ENCODE results near the gene MYMK.

The MYMK gene

DNA sequence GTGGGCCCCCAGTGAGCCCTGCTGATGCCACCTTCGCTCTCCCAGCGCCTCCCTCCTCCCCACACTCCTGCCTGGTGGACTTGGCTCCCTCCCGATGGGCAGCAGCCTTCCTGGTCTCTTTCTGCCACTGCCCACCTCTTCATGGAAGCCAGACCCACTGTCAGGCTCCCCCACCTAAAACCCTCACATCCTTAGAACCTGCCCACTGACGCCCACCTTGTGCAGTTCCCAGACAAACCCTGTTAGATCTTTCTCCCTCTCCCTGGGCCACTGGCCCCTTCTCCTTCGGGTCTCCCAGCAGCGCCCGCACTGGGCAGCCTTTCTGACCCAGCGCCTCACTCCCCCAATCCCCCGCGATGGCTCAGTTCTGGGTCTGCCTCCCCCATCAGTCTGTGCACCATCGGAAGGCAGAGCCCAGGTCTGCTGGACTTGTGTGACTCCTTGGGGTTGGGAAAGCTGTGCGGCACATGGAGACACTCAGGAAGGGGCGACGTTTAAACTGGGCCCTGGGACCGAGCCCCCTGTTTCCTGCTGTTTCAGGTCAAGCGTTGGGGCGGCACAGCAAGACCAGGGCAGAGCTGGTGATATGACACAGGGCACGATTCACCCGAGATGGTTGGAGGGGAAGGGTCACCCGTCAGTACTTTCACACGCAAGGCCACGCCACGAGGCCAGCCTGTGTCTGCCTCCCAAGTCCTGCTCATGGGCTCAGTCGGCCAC is 17.4 kb downstream of the MYMK start:
- FAIRE-seq, result no peak
- no peak for DNase-seq (ENCODE audit: insufficient read length, low spot score)

DNA sequence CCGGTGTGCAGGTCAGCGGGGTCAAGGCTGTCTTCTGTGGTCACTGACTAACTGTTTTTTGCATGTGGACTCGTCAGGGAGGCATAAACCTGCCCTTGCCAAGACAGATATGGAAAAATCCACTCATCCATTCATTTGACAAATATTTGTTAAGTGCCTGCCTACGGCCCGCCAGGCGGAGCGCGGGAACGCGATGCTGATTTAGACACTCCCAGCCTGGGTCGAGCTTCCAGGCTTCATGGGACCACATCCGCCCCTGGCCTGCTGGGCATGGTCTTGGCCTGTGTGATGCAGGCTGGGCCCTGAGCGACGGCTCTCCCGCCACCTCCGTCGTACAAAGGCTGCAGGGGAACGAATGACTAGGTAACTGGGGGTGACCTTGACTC is 18.1 kb downstream of the MYMK start:
- FAIRE-seq (no peak), DNase-seq (ENCODE audit: insufficient read length, low spot score) (peak; percentile 48)

DNA sequence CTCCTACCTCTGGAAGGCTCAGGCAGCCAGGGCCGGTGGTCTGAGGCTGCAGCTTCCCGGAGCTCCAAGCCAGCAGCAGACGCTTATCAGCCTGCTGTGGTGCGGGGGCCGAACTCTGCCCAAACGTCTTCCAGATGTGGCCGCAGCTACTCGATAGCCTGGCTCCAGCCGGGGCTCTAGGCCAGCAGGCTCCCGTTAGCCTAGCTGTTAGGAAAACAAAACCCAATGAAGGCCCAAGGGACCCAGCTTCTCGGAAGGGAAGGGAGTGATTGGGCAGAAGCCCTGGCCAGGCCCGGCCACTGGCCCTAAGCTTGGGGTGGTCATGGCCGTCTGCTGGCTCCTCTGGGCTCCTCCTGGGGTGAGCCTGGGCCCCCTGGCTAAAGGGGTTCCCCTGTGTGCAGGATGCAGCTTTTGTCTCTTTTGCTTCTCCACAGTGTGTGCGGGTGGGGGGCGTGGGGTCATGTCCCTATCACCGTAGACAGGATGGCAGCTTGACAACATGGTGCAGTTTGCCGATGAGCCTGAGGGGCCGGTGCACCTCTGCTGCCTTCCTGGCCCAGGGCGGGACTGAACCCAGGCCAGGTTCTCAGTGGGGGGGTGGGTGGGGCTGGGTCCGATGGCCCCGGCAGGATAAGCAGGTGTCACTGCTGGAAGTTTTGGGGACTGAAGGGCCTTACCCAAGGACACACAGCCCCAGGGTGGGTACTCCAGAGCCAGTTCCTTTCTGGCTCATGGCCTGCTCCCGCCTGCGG is 18.7 kb downstream of the MYMK start:
- FAIRE-seq (no peak), DNase-seq (ENCODE audit: insufficient read length, low spot score) (no peak)

DNA sequence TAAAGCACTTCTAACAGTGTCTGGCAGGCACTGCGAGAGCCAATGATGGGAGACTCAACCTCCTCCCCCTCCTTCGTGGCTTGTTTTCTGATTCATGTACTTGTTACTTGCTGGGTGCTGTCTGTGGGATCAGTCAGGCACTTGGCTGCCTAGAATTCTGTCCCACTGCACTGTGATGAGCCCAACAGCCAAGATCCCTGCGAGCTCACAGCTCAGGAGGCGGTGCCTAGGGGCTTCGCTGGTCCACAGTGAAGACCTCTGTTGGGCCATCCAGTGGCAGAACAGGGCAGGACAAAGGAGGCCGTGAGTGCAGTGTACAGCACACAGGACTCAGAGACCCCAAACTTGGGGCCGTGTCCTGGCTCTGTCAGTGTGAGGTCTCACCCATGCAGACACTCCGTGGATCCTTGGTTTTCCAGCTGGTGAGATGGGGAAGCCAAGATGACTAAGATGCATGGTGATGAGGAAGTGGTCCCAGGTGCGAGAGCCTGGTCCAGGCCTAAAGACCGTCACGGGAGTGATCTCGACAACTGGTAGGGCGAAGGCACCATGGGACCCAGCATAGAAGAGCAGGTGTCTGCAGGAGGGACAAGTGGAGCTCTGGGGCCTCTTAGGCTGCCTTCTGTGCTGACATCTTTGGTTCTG is 19.5 kb downstream of the MYMK start:
- DNase-seq (ENCODE audit: insufficient read length, low spot score) (no peak), FAIRE-seq (no peak)

DNA sequence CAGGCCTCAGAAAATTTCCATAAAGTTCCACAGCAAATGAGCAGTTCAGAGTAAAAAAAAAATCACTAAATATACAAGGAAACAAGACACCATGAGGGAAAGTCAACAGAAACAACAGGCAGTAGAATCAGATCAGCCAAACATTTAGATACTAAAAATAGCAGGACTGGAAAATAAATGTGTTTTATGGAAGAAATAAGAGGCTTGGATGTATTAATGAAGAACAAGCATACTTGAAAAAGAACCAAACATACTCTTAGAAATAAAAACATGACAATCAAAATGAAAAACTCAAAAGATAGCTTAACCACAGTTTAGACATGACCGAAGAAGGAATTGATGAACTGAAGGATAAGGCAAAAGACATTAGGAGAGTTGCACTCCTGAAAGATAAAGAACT is 22.6 kb downstream of the MYMK start:
- FAIRE-seq (no peak), DNase-seq (ENCODE audit: insufficient read length, low spot score) (no peak)

DNA sequence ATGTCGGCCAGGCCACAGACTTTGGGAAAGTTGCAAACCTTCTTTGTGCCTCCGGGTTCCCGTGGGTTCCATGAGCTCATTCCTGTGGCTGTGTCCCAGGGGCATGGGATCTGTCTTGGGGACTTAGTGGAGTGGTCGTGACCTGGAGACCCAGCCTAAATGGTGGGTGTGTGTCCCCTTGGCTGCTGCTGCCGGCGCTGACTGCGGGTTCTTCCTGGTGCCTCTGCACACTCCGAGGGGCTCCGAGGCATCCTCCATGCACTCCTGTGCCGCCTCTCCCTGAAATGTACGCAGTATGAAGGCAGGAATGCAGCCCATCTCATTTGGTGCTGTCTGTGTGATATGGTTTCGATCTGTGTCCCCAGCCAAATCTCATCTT is 24.9 kb downstream of the MYMK start:
- no peak for FAIRE-seq

DNA sequence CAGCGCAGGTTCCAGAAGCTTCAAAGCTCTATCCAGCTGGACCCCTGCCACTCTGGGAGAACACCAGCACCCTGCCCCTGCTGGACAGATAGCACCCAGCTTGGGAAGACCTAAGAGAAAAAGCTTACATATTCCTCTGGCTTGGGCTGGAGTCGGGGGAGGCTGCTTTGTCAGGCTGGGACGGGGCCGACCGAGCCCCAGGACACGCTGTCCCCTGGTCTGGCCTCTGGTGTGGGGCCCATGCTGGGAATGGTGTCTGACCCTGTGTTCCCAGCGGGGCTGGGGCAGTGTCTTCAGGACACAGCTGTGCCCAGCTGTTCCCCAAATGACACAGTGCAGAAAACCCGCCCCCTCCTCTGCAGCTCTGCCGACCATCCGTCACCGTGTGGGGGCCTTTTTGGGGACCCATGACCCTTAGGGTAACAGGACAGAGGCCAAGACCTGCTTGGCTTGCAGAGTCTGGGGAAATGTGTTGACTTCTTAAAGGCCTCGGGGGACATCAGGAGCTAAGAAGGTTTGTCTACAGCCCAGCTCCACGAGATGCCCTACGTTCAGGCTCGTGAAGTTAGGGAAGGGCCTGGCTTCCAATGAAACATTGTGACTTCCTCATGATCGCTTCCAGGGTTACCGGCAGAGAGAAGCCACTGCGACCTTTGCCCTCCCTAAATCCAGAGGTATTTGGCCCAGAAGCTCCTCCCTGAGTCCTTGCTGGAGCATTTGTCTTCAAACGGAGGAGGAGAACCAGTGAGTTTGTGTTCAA is 25.4 kb downstream of the MYMK start:
- DNase-seq (ENCODE audit: insufficient read length, low spot score) (no peak), FAIRE-seq (no peak)

More for the DNA sequence above, 24.9 kb downstream of the MYMK start:
- DNase-seq (ENCODE audit: insufficient read length, low spot score), result no peak

DNA sequence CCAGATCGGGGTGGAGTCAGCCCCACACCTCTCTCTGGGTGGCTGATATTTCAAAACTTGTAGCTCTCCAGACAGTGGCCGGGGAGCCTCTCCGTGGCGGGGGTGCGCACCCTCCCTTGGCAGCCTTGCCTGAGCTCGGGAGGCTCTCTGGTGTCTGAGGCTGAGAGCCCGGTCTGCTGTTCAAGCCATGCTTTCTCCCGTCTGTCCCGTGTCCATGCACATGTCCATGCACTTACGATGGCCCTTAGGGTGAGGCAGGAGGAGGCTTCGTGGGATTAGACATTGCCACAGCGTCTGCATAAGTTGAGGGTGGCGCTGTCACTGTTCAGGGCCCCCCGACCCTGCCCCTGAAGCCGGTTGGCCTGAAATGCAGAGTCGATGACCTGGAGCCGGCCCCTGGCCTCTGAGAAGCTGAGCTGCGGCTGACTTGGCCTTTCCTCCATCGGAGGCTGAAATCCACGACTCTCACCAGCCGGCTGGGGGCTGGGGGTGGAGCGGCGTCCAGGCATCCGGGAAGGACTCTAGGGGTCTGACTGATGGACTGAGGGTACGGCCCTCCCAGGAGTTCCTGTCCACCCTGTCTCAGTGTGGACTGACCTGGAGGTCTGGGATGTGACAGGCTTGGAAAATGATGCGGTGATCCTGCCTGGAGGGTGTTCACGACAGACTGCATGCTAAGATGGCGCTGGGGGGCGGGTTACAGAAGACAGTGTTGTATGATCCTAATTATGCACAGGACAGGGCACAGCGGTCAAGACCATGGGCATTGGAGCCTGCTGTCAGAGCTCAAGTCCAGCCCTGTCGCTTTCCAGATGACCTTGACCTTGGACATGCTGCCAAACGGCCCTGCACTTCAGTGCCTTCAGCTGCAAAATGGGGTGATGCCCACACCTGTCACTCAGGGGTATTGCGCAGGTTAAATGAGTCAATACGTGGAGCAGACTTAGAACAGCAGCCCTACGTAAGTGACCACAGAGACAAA is 27.6 kb downstream of the MYMK start:
- no peak for FAIRE-seq
- no peak for DNase-seq (ENCODE audit: insufficient read length, low spot score)

DNA sequence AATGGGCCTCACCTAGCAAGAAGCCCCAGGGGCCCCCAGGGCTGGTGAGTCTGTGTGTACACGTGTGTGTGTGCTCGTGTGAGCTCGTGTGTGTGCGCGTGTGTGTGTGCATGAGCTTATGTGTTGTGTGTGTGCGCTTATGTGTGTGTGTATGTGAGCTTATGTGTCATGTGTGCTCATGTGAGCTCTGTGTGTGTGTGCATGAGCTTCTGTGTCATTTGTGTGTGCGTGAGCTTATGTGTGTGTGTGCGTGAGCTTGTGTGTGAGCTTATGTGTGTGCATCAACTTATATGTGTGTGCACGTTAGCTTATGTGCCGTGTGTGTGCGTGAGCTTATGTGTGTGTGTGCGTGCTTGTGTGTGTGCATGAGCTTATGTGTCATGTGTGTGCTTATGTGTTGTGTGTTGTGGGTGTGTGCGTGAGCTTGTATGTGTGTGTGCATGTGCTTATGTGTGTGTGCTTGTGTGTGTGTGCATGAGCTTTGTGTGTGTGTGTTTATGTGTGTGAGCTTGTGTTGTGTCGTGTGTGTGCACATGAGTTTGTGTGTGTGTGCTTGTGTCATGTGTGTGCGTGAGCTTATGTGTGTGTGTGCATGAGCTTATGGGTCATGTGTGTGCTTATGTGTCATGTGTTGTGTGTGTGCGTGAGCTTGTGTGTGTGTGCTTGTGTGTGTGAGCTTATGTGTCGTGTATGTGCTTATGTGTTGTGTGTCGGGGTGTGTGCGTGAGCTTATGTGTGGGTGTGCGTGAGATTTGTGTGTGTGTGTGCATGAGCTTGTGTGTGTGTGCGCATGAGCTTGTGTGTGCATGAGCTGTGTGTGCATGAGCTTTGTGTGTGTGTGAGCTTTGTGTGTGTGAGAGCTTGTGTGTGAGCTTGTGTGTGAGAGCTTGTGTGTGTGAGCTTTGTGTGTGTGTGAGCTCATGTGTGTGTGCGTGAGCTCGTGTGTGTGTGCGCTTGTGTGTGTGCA is 29.1 kb downstream of the MYMK start:
- FAIRE-seq, result peak; percentile 94
- DNase-seq (ENCODE audit: insufficient read length, low spot score), result no peak

DNA sequence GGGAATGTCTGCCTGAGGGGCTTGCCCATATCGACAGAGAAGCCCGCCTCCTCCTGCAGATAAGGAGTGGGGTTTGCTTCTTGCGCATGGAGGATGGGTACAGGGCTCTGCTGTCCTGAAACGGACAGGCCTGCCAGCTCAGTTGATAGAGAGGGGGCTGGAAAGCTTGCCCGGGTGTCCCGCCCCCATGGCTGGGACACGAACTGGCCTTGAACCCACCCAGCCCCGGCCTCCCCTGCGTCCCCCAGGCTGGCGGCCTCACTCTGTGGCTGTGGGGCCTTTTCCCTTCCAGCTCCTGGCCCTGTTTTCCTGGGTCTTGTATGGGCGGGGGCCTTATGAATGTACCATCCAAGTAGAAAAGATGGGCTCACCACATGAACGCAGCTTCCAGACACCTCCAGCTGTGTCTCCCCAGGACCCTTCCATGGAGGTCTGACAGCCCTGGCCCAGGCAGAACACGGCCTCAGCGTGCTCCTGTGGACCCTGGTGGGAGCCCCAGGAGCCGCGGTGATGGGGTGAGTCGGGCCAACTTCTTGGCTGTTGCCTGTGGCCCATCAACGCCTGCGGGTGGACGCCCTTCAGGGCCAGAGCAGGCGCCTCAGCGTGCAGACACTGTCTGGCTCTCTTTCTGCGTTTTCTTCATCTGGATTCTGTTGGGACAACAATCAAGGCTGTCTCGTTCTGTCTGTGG is 30.0 kb downstream of the MYMK start:
- FAIRE-seq, result no peak
- no peak for DNase-seq (ENCODE audit: insufficient read length, low spot score)

DNA sequence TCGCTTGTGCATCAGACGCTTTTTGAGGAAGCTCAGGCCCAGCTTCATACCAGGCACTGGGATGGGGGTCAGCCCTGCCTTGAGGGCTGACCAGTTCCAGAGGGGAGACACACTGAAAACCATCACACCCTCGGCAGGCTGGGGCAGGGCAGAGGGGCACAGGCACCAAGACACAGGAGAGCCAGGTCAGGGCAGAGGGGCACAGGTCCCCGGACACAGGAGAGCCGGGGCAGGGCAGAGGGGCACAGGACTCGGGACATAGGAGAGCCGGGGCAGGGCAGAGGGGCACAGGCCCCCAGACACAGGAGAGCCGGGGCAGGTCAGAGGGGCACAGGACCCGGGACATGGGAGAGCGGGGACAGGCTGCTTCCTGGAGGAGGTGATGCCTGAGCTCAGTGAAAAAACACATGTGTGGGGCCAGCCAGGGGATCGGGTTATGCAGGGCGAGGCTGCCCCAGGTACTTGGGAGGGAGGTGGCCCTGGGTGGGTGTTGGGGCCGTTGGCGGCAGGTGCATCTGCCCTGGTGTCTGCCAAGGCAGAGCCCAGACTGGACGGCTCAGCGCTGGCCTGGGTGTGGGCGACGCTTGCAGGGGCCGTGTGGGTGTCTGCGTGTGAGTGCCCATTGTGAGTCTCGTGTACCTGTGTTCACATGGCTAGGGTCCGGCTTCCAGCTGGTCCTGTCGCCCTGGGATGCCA is 30.8 kb downstream of the MYMK start:
- DNase-seq (ENCODE audit: insufficient read length, low spot score), result no peak
- no peak for FAIRE-seq

DNA sequence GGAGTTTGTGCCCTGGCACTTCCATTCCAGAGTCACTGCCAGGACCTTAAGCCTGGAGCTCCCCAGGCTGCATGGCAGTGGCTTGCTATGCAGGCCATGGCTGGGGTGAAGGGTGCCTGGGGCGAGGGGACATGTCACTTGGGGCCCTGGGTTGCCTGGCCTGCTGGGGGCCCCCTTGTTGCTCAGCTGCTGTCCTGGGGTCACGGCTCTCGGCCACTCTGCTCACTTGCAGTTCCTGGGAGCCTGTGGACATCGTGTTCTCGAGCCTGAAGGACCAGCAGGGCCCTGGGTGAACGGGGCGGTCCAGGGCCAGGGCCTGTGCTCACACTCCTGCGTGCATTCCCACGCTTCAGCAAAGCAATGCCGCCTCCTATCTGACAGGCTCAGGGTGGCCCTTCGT is 31.3 kb downstream of the MYMK start:
- DNase-seq (ENCODE audit: insufficient read length, low spot score) (no peak), FAIRE-seq (no peak)

DNA sequence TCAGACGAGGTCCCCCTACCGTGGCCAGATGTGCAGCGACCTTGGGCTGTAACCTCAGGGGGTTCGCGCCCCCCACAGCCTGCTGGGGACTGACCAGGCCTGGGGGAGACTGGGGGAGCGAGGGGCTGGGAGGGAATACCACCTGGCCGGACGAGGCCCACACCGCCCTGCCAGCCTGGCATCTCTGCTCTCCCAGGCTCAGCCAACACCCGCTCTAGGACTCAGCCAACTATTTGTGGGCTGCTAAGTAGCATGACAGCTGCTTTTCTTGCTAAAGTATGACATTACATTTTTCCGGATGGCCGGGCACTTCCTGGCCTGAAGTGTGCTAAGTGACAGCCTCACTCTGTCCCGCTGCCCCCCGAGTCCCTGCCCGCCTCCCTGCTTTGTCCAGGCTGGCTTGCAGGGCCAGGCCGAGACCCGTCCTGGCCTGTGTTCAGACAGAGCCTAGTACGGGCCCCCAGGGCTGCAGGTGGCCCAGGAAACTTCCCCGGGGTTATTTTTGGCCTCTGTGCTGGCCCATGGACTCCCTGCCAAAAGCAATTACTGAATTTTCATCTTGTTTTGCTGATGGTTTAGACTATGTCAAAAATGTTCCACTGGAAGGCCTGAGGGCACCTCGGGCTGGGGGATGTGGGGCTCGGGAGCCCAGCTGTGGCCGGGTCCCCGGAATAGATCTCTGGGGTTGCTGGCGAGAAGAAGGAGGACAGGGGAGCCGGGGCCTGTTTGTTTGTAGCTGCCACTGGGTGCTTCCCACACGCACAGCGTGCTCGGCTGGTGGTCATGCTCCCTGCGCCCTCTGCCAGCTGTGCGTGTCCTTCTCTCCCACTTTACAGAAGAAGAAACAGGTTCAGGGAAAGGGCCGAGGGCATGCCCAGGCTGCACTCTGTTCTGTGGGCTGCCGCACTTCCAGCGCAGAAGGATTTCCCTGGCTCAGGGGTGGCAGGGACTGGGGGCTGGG is 32.4 kb downstream of the MYMK start:
- DNase-seq (ENCODE audit: insufficient read length, low spot score) (no peak), FAIRE-seq (no peak)

DNA sequence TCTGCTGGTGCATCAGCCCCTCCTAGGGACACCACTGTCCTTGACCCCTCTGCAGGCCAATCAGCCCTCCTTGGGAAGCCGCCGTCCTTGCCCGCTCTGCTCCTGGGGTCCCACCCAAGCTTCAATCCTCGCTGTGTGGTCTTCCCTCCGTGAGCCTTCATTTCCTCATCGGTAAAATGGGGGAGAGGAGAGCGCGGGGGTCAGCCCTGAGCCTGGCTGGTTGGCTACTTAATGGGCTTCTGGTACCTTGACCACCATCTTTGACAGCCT is 33.2 kb downstream of the MYMK start:
- FAIRE-seq (no peak), DNase-seq (ENCODE audit: insufficient read length, low spot score) (no peak)

DNA sequence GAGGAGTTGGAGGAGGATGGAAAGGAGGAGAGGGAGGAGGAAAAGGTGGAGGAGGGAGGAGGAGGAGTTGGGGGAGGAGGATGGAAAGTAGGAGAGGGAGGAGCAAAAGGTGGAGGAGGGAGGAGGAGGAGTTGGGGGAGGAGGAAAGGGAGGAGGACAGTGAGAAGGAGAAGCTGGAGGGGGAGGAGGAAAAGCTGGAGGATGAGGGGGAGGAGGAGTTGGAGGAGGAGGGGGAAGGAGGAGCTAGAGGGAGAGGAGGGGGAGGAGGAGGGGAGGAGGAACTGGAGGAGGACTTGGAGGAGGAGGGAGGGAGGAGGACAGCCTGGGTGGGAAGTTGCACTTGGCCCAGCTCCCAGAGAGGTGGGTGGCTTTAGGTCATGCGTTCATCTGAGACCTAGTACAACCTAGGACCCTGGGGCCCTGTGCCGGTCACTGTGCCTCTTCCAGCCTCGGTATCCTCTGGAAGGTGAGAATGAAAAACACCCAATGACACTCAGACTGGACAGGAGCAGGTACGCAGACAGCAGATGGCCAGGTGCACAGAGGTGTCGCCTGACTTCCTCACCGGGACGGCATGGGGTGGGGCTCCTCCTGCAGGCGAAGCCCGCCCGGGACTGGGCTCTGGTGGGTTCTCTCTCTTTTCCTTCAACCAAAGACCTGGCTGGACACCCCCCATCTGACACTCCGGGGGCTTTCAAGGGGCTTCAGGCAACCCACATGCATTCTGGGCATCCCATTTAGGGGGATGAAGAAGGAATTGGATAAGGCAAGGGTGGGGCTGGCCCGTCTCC is 33.7 kb downstream of the MYMK start:
- no peak for DNase-seq (ENCODE audit: insufficient read length, low spot score)

DNA sequence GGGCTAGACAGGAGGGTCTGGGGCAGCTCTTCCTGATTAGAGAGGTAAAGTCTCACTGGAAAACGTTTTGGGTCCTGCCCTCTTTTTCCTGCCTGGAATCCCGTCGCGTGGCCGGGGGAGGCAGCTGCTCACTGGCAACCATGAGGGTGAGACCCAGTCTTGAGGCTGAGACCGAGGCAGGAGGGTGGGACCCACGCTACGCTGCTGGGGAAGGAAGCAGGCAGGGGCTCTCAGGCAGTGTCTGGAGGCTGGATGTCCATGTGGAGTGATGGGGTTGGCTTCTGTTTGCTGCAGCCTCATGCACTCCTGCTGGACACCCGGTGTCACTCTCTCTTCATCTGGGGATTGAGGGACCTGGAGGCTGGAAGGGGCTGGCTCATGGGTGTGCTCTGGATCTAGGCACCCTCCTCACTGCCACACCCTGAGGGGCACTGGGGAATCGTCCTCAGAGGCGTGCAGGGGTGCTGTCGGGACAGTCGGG is 34.5 kb downstream of the MYMK start:
- DNase-seq (ENCODE audit: insufficient read length, low spot score) (no peak), FAIRE-seq (no peak)

More for the DNA sequence above, 33.7 kb downstream of the MYMK start:
- FAIRE-seq, result no peak

Data from HTR-8/SVneo (cell line).